ENCODE results near the gene PSKH1. TPM values are rescaled to one million over a fixed set of nuclear protein-coding genes. Genes with fewer than 3 reads are reported as not detected.

The PSKH1 gene
- total and polyA plus RNA-seq, 2 experiments from 2014 or later, result 11.5 to 23.6 TPM

- no peak for DNase-seq
- Histone ChIP-seq H2AFZ (no peak overlapping the region), H3K27ac (no peak overlapping the region), H3K4me2 (ENCODE audit: unreplicated experiment) (no peak overlapping the region), H3K9me3 (ENCODE audit: low read depth) (no peaks in the 10 kb centered on the region), H3F3A (ENCODE audit: insufficient read depth) (peaks cover 29% of the 10 kb centered on the region), H3K4me1 (ENCODE audit: insufficient read depth) (peaks cover 15% of the 10 kb centered on the region), H3K9me2 (ENCODE audit: insufficient read depth) (no peaks in the 10 kb centered on the region), H3K79me2 (ENCODE audit: insufficient read depth) (peaks cover 69% of the 10 kb centered on the region), H3K27me3 (replicated peaks; ENCODE audit: insufficient read depth) (no peaks in the 10 kb centered on the region), H3K4me3 (no peak overlapping the region), H3K36me3 (ENCODE audit: low read depth) (no peaks in the 10 kb centered on the region), H4K20me1 (ENCODE audit: insufficient read depth) (peaks cover 16% of the 10 kb centered on the region; the same call in 1 of the 2 replicates), H3K9ac (no peak overlapping the region)
- in situ Hi-C loops (cut with MboI), result no loop called here
- TF ChIP-seq EZH2phosphoT487 (IDR thresholded peaks at IDR 0.05; ENCODE audit: insufficient read depth, low read depth), result no peak
- no peak for TF ChIP-seq EZH2 (IDR thresholded peaks at IDR 0.05; ENCODE audit: insufficient read depth, poor library complexity, severe bottlenecking)
- 91 to 94% methylated on average over 7 of the region's 7 CpGs for WGBS, 2 experiments (ENCODE audit: low coverage in 1 of 2, low lambda C conversion rate in 2 of 2, missing lambda C conversion rate in 2 of 2)
Measured at GRCh38 chr16:67915831-67916723, 23.0 kb downstream of the PSKH1 start.

- no peak overlapping the region for H2AFZ ChIP-seq
- H3K9me3 ChIP-seq (ENCODE audit: low read depth), result no peaks in the 10 kb centered on the region
- peaks cover 15% of the 10 kb centered on the region for H3K4me1 ChIP-seq (ENCODE audit: insufficient read depth)
- TF ChIP-seq EZH2 (IDR thresholded peaks at IDR 0.05; ENCODE audit: insufficient read depth, poor library complexity, severe bottlenecking) (no peak), EZH2phosphoT487 (IDR thresholded peaks at IDR 0.05; ENCODE audit: insufficient read depth, low read depth) (no peak)
- H3K79me2 ChIP-seq (ENCODE audit: insufficient read depth), result peaks cover 70% of the 10 kb centered on the region
- no peak overlapping the region for H3K4me3 ChIP-seq
- peak overlapping the region; percentile 21 for H3K9ac ChIP-seq
- WGBS, 2 experiments (ENCODE audit: low coverage in 1 of 2, low lambda C conversion rate in 2 of 2, missing lambda C conversion rate in 2 of 2), result 20 to 22% methylated on average over 6 of the region's 6 CpGs
- peak overlapping the region; percentile 68 for H3K27ac ChIP-seq
- H3K9me2 ChIP-seq (ENCODE audit: insufficient read depth), result no peaks in the 10 kb centered on the region
- H3K27me3 ChIP-seq (replicated peaks; ENCODE audit: insufficient read depth), result no peaks in the 10 kb centered on the region
- in situ Hi-C loops (cut with MboI), result no loop called here
- H3K4me2 ChIP-seq (ENCODE audit: unreplicated experiment), result peak overlapping the region; percentile 42
- no peaks in the 10 kb centered on the region for H3K36me3 ChIP-seq (ENCODE audit: low read depth)
- peaks cover 16% of the 10 kb centered on the region; the same call in 1 of the 2 replicates for H4K20me1 ChIP-seq (ENCODE audit: insufficient read depth)
- peak; percentile 52 for DNase-seq
- H3F3A ChIP-seq (ENCODE audit: insufficient read depth), result peaks cover 29% of the 10 kb centered on the region
Measured at GRCh38 chr16:67917140-67917851, 24.2 kb downstream of the PSKH1 start.

GRCh38 chr16:67917852-67918236, 24.8 kb downstream of the PSKH1 start:
- Histone ChIP-seq H3F3A (ENCODE audit: insufficient read depth) (peaks cover 29% of the 10 kb centered on the region), H3K9me3 (ENCODE audit: low read depth) (no peaks in the 10 kb centered on the region), H3K4me3 (no peak overlapping the region), H3K27ac (peak overlapping the region; percentile 68), H3K79me2 (ENCODE audit: insufficient read depth) (peaks cover 70% of the 10 kb centered on the region), H3K9ac (peak overlapping the region; percentile 21), H3K36me3 (ENCODE audit: low read depth) (no peaks in the 10 kb centered on the region), H2AFZ (no peak overlapping the region), H3K9me2 (ENCODE audit: insufficient read depth) (no peaks in the 10 kb centered on the region), H3K4me1 (ENCODE audit: insufficient read depth) (peaks cover 15% of the 10 kb centered on the region), H3K4me2 (ENCODE audit: unreplicated experiment) (peak overlapping the region; percentile 42), H4K20me1 (ENCODE audit: insufficient read depth) (peaks cover 16% of the 10 kb centered on the region; the same call in 1 of the 2 replicates), H3K27me3 (replicated peaks; ENCODE audit: insufficient read depth) (no peaks in the 10 kb centered on the region)
- peak; percentile 97 for DNase-seq
- WGBS, 2 experiments (ENCODE audit: low coverage in 1 of 2, low lambda C conversion rate in 2 of 2, missing lambda C conversion rate in 2 of 2), result 28 to 31% methylated on average over 4 of the region's 4 CpGs
- in situ Hi-C loops (cut with MboI), result no loop called here
- TF ChIP-seq EZH2 (IDR thresholded peaks at IDR 0.05; ENCODE audit: insufficient read depth, poor library complexity, severe bottlenecking) (no peak), EZH2phosphoT487 (IDR thresholded peaks at IDR 0.05; ENCODE audit: insufficient read depth, low read depth) (no peak)

- peaks cover 15% of the 10 kb centered on the region for H3K4me1 ChIP-seq (ENCODE audit: insufficient read depth)
- WGBS, 2 experiments (ENCODE audit: low coverage in 1 of 2, low lambda C conversion rate in 2 of 2, missing lambda C conversion rate in 2 of 2), result 51 to 56% methylated on average over 6 of the region's 6 CpGs
- no peak overlapping the region for H3K4me2 ChIP-seq (ENCODE audit: unreplicated experiment)
- H2AFZ ChIP-seq, result no peak overlapping the region
- TF ChIP-seq EZH2phosphoT487 (IDR thresholded peaks at IDR 0.05; ENCODE audit: insufficient read depth, low read depth) (no peak), EZH2 (IDR thresholded peaks at IDR 0.05; ENCODE audit: insufficient read depth, poor library complexity, severe bottlenecking) (no peak)
- H3K9me2 ChIP-seq (ENCODE audit: insufficient read depth), result no peaks in the 10 kb centered on the region
- in situ Hi-C loops (cut with MboI), result loop anchor here (10.0 kb wide), 1 partner anchor 105 kb away; no protein-coding TSS in a partner anchor
- H3K9me3 ChIP-seq (ENCODE audit: low read depth), result no peaks in the 10 kb centered on the region
- H3K27me3 ChIP-seq (replicated peaks; ENCODE audit: insufficient read depth), result no peaks in the 10 kb centered on the region
- H3K27ac ChIP-seq, result no peak overlapping the region
- DNase-seq, result peak; percentile 52
- H4K20me1 ChIP-seq (ENCODE audit: insufficient read depth), result peaks cover 16% of the 10 kb centered on the region; the same call in 1 of the 2 replicates
- H3K36me3 ChIP-seq (ENCODE audit: low read depth), result no peaks in the 10 kb centered on the region
- H3K79me2 ChIP-seq (ENCODE audit: insufficient read depth), result peaks cover 60% of the 10 kb centered on the region
- H3K4me3 ChIP-seq, result no peak overlapping the region
- no peak overlapping the region for H3K9ac ChIP-seq
- peaks cover 29% of the 10 kb centered on the region for H3F3A ChIP-seq (ENCODE audit: insufficient read depth)
Measured at GRCh38 chr16:67919622-67920221, 26.7 kb downstream of the PSKH1 start.
